Neural crest cell (in vitro differentiated cells): ENCODE results near the gene IPO4. TPM values are rescaled to one million over a fixed set of nuclear protein-coding genes. Genes with fewer than 3 reads are reported as not detected.
A peak's percentile ranks its signal among the peaks of the same experiment; 100 is the strongest.

Experiments
- DNase-seq: peaks from one replicate; pipeline ENCODE4 v3.0.0; 2021; ENCODE audit warnings: low read depth, mixed read lengths, low spot score
- H3K27ac Mint-ChIP-seq: one replicate; pipeline ENCODE4 v1.8.0; 2021; ENCODE audit warnings: mild to moderate bottlenecking, mixed read lengths; ENCODE audit not compliant: unreplicated experiment
- H3K27me3 Mint-ChIP-seq: 2 replicates; pipeline ENCODE4 v1.8.0; 2021; ENCODE audit warnings: low read depth, mild to moderate bottlenecking, mixed read lengths
- H3K36me3 Mint-ChIP-seq: 2 replicates; pipeline ENCODE4 v1.8.0; 2021; ENCODE audit warnings: low read depth, mild to moderate bottlenecking, mixed read lengths
- H3K4me1 Mint-ChIP-seq: 2 replicates; pipeline ENCODE4 v1.8.0; 2021; ENCODE audit warnings: mixed read lengths
- H3K4me3 Mint-ChIP-seq: one replicate; pipeline ENCODE4 v1.8.0; 2021; ENCODE audit warnings: mild to moderate bottlenecking, mixed read lengths
- H3K9me3 Mint-ChIP-seq: 2 replicates; pipeline ENCODE4 v1.8.0; 2021; ENCODE audit warnings: mixed read lengths
- total RNA-seq: library from RNA; stranded (reverse); gene quantifications from 2 replicates; pipeline ENCODE4 v1.2.1, GENCODE V29; 2021
- TF ChIP-seq, protein P1 (sequence below): fragments of 200-600 bp; sonication (generic); conservative IDR thresholded peaks from 2 replicates; pipeline ENCODE4 v1.5.0; 2021; ENCODE audit warnings: antibody characterized with exemption, mild to moderate bottlenecking

Gene IPO4
- total RNA-seq, 1 donor from 2014 or later: 88.3 TPM

DNA sequence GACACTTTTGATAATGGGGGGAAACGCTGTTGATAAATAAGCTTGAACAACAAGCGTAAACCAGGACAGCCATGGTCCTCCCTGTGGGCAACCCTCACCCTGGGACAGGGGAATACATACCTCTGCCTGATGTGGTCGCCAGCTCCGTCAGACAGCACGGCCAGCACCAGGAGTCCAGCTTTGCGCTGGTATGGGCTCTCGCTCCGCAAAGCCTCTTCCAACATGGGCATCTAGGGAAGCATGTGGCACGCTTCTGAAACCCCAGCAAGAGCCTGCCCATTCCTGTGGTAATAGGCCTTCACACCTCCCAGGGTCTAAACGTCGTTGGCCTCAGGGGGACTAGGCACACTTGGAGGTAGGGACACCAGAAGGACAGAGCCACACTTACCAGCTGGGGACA, 2.9 kb downstream of the IPO4 start:
- no peak overlapping the region for H3K27ac Mint-ChIP-seq
- no peak for DNase-seq
- H3K4me3 Mint-ChIP-seq: peak overlapping the region; percentile 67
- TF ChIP-seq, protein P1, sequence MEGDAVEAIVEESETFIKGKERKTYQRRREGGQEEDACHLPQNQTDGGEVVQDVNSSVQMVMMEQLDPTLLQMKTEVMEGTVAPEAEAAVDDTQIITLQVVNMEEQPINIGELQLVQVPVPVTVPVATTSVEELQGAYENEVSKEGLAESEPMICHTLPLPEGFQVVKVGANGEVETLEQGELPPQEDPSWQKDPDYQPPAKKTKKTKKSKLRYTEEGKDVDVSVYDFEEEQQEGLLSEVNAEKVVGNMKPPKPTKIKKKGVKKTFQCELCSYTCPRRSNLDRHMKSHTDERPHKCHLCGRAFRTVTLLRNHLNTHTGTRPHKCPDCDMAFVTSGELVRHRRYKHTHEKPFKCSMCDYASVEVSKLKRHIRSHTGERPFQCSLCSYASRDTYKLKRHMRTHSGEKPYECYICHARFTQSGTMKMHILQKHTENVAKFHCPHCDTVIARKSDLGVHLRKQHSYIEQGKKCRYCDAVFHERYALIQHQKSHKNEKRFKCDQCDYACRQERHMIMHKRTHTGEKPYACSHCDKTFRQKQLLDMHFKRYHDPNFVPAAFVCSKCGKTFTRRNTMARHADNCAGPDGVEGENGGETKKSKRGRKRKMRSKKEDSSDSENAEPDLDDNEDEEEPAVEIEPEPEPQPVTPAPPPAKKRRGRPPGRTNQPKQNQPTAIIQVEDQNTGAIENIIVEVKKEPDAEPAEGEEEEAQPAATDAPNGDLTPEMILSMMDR: no peak
- H3K9me3 Mint-ChIP-seq: no peaks in the 10 kb centered on the region
- H3K4me1 Mint-ChIP-seq: peaks cover 23% of the 10 kb centered on the region
- H3K36me3 Mint-ChIP-seq: peaks cover 5% of the 10 kb centered on the region
- H3K27me3 Mint-ChIP-seq: peaks cover 3% of the 10 kb centered on the region

DNA sequence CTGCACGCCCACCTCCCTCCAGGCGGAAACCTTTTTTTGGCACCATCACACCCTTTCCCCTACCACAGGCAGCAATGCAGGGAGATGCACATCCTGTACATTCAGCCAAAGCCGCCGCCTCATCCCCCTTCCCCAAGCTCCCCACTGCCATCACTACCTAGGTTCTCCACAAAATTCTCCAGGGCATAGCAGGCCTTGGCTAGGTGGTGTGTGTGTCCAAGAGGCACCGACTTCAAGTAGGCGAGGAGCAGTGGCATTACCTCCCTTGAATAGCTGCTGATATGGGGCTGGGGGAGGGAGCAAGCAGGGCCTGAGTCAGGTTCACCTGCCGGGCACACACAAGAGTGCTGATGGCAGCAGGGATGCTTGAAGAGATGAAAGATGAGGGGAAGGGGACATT, 3.6 kb downstream of the IPO4 start:
- DNase-seq: no peak
- Mint-ChIP-seq H3K36me3 (peaks cover 5% of the 10 kb centered on the region), H3K27me3 (peaks cover 3% of the 10 kb centered on the region), H3K4me3 (peak overlapping the region; percentile 44), H3K4me1 (peaks cover 24% of the 10 kb centered on the region), H3K27ac (no peak overlapping the region), H3K9me3 (no peaks in the 10 kb centered on the region)
- TF ChIP-seq, protein P1: no peak

DNA sequence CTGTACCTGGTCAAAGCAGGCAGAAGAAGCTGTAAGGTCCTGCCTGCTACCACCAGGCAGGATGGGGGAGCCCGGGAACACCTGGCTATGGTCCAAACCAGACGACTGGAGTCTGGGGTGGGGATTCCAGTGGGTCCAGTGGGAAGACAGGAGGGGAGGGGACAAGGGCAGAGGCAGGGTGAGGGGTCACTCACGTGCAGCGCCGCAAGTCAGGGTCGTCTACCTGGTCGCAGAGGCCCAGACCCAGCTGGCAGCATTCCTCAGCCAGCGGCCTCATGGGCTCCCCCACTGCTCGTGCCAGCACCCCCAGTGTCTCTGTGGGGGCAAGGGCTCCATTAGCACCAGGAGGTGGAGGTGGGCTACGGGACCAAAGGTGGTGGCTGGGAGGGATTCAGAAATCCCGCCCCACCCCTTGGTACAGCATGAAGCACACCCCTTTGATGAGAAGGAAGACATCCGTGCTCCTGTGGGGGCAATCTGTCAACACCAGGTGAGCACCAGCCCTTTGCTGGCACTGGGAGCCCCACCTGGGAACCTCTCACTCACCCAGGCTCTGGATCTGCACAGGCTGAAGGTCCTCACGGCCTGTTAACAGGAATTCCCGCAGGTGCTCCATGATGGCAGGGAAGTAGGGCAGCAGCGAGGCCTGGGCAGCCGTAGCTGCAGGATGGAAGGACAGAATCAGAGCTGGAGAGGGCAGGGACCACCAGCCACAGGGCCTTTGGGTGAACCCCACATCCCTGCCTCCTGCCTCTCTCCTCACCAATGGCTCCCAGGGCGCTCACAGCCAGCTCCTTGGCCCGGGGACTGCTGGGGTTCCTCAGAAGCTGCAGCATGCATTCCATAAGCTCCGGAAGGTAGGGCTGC, 4.3 kb downstream of the IPO4 start:
- peaks cover 5% of the 10 kb centered on the region for H3K27me3 Mint-ChIP-seq
- no peak for DNase-seq
- peaks cover 8% of the 10 kb centered on the region for H3K36me3 Mint-ChIP-seq
- no peak overlapping the region for H3K27ac Mint-ChIP-seq
- H3K9me3 Mint-ChIP-seq: no peaks in the 10 kb centered on the region
- TF ChIP-seq, protein P1: no peak
- H3K4me3 Mint-ChIP-seq: peak overlapping the region; percentile 38
- H3K4me1 Mint-ChIP-seq: peaks cover 25% of the 10 kb centered on the region

DNA sequence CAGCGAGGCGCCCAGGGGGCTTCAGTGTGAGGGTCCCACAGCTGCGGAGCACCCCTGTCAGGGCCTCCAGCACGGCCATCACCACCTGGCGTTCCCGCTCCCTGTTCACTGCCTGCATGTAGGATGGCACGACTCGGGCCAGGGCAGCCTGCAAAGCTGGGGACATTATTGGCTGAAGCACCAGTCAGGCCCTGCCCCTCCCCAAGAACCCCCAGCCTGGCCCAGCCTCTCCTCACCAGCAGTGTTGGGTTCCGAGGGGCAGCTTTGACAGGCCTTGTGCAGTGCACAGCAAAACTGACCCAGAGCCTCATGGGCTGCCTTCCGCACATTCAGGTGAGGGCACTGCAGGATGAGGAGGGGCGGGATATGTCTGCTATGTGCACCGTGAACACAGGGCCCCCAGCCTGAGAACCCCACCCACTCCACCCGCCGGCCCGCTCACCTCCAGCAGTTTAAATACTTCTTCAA, 5.6 kb downstream of the IPO4 start:
- no peak overlapping the region for H3K27ac Mint-ChIP-seq
- H3K4me3 Mint-ChIP-seq: peak overlapping the region; percentile 47
- H3K4me1 Mint-ChIP-seq: peaks cover 14% of the 10 kb centered on the region
- no peaks in the 10 kb centered on the region for H3K9me3 Mint-ChIP-seq
- TF ChIP-seq, protein P1: no peak
- DNase-seq: no peak
- H3K36me3 Mint-ChIP-seq: peaks cover 6% of the 10 kb centered on the region
- peaks cover 2% of the 10 kb centered on the region for H3K27me3 Mint-ChIP-seq

DNA sequence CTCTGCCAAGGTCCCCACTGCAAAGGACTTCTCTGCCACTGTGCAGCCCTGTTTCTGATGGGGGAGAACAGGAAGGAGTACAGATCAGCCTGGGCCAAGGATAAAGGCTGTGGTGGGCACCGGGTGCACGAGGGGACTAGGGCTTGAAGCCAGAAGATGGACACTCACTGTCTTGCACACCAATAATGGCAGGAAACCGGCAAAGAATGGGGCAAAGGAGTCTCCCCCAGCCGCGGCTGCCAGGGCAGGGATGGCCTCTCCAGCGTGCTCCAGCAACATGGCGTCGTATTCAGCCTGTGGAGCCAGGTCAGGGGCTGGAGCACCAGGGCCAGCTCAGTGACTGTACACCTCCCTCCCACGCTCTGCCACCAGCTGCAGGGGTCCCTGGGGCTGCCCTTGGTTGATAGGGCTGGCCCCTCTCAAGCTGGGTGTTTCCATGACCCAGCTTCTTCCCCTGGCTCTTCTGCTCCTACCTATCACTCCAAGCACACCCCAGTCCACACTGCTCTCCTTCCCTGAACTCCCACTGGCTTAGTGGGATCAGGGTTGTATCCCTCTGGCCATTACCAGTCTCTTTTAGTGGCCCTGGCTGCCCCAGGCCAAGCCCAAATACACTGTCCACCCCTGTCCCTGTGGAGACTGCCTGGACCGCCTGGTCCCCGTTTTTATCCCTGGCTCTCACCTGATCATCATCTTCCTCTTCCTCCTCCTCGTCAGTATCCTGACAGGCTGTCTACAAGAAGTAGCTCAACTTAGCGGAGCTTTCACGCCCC, 6.3 kb downstream of the IPO4 start:
- H3K27me3 Mint-ChIP-seq: peaks cover 2% of the 10 kb centered on the region
- no peak overlapping the region for H3K27ac Mint-ChIP-seq
- peaks cover 7% of the 10 kb centered on the region for H3K4me1 Mint-ChIP-seq
- TF ChIP-seq, protein P1: no peak
- DNase-seq: no peak
- H3K36me3 Mint-ChIP-seq: peaks cover 6% of the 10 kb centered on the region
- H3K4me3 Mint-ChIP-seq: peak overlapping the region; percentile 51
- H3K9me3 Mint-ChIP-seq: no peaks in the 10 kb centered on the region
